ENCODE measurements around the gene UBA52.
"Not testable (repeated sequence)": the region's sequence is repeated elsewhere in the genome, so short reads cannot be mapped to it uniquely, and the experiment has no call there.

Gene UBA52

DNA sequence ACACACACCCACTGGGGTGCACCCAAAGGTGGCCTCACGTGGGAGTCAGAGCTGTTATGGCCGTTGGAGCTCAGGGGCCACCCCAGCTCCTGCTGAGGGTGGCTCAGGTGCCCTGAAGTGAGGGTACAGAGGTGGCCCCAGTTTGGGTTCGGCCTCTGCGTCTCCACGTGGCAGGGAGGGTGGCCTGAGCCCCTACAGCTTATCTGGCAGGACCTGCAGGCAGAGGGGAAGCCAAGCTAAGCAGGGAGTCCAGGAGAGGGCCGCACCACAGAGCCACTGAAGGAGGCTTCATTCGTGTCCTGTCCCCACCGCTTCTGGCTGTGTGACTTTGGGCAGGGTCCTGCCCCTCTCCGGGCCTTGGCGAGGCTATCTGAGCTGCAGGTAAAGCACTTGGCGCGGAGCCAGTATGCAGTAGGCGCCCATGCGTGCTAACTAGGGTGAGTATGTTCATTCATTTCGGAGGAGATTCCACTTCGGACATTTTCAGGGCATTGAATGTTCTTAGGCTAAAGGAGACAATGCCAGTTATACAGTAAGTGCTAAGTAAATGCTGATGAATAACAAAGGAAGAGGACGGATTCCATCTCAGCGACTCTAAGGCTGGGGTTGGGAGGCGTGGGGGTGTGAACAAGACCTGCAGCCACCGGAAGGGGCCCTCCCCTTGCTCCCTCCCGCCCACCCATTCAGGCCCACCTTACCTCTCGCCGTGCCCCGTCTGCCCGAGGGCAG is 21.9 kb downstream of the UBA52 start:
- DNase-seq (ENCODE audit: low read depth) = no peak

- peak; percentile 14 for DNase-seq (ENCODE audit: low read depth)
These were observed 22.6 kb downstream of the UBA52 start for GRCh38 chr19:18594096-18594823.

DNA sequence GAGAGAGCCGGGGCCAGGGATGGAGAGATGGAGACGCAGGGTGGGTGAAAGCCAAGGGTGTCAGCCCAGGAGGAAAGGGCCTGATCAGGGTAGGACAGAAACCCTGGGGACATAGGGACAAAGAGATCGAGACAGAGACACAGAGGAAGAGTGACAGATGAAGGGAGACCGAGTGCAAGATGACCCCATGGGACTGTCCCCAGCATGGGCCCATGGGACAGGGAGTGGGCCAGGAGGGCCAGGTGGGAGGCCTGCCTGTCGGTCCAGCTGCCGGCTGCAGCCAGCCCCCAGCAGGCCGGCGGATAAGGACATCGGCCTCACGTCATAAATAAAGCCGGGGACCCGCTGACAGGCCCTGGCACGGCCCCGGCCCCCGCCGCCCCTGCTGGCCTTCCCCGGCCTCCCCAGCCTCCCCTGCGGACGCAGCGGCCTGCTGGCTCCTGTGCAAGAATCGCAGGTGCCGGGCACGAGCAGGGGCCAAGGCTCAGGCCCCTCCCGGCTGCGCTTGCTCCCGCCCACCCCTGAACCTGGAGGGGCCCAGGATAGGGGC is 23.2 kb downstream of the UBA52 start:
- DNase-seq (ENCODE audit: low read depth) = no peak

GRCh38 chr19:18595475-18595874 is 23.8 kb downstream of the UBA52 start:
- DNase-seq (ENCODE audit: low read depth) = no peak

DNA sequence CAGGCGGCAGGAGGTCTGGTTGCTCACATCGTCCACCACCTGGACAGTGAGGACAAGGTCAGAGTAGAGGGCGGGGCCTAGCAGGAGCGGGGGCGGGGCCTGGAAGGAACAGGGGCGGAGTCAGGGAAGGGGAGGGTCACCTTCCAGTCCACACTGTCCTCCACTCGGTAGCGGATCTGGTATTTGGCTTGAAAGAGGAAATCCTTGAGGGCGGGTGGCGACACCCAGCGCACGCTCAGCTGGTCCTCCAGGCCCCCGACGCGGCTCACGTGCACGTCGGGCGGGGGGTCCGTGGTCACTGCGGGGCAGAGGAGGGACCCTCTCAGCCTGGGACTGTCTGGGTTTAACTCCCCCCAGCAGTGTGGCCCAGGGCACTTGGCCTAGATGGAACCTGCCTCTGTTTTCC is 25.1 kb downstream of the UBA52 start:
- no peak for DNase-seq (ENCODE audit: low read depth)

DNA sequence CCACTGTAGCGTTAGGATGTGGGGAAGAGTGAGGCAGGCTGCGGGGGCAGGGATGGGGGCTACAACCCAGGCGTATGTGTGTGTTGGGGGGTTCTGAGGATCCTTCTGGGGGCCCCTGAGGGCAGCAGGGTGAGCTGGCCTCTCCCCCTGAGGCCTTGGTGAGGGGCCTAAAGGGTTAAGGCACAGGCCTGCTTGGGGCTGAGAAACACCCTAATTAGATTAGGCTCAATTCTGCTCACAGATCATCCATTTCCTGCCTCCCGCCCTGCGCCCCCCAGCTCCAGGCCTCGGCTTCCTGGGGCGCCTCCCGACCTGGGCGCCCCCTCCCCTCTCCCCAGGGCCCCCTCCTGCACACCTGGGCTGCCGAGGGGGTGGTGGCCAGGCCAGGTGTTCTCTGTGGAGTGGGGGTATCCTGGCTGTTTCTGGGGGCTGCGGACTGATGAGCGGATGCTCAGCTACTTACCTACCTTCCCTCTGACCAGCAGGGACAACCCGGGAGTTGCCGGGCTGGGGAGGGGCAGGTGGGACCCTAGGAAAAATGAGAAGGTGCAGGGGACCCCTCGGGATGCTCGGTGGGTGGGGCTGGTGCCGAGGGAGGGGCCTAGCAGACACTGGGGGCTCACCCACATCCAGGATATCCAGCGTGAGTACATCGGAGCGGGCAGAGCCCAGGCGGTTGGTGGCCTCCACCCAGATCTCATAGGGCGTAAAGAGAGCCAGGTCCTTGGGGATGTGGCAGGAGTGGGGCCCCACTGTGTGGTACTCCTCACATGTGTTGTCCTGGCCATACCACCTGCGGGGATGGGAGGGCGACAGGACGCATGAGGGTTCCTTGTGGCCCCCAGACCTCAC is 26.4 kb downstream of the UBA52 start:
- DNase-seq (ENCODE audit: low read depth) = no peak

- DNase-seq (ENCODE audit: low read depth) = no peak
These were observed 27.8 kb downstream of the UBA52 start for GRCh38 chr19:18599485-18599884.

GRCh38 chr19:18600692-18601397 is 29.2 kb downstream of the UBA52 start:
- DNase-seq (ENCODE audit: low read depth) = not testable (repeated sequence)

DNA sequence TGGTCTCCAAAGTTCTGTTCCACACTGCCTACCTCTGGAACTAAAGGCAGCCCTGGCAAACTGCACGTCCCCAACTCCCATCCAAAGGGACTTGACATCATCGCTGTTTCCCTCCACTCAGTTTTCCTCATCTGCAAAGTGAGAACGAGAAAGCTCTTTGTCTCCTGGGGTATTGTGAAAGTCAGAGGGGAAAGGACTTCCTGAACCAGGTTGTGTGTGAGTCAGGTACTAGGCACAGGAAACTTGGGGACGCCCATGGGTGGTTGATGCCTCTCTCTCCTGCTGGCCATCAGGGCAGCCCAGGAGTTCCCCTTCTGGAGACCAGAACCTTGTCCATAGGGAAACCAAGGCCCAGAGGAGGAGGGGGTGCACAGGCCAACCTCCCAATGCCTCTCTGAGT is 30.2 kb downstream of the UBA52 start:
- no peak for DNase-seq (ENCODE audit: low read depth)

GRCh38 chr19:18603255-18603957 is 31.7 kb downstream of the UBA52 start:
- DNase-seq (ENCODE audit: low read depth) = no peak

DNA sequence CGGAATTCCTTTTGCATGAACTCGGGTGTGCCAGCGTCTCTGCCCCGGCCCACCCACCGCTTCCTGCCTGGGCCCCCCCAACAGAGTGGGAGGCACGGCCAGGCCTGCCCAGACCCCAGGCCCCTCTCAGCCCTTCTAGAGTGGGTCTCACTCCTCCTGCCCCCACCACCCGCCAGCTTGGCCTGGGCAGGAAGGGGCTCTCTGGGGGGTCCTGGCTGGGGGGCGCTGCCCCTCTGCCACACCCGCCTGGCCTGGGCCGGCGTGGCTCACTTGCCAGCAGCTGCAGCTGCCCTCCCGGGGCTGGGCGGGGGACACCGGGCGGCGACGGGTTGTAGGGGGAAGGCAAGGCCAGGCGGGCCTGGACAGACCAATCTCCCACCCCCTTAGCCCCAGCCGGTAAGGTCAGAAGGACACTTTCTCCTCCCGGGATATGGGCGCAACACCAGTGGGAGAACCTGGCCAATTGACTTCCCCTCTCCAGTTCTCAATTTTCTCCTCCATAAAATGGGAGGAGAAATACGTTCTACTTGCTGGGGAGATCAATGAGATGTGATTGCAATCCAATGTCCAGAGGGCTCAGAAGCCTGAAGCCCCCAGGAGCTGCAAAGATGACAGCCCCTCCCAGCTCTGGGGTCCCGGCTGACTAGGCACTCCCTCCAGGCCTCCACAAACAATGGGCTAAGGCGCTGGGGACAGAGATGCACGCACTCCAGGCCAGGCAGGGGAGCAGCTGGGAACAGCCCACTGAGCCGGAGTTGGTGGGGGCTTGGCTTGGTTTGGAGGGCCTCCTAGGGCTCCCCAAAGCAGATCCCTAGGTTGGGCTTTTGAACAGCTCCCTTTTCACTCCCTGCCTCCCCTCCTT is 32.5 kb downstream of the UBA52 start:
- no peak for DNase-seq (ENCODE audit: low read depth)

DNA sequence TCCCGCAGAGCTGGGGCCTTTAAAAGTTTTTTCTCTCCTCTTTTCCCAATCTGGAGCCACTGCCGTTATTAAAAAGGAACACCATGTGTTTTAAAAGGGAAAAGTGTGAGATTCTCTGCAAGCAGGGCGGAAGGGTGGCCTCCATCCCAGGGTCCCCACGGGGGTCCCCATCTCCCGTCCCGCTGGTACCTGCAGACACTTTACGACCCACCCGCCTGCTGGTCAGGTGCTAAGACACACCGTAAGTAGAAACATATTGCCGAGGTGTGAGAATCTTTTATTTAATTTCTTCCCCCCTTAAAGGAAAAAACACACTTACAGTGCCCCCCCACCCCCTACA is 33.1 kb downstream of the UBA52 start:
- DNase-seq (ENCODE audit: low read depth) = no peak

DNA sequence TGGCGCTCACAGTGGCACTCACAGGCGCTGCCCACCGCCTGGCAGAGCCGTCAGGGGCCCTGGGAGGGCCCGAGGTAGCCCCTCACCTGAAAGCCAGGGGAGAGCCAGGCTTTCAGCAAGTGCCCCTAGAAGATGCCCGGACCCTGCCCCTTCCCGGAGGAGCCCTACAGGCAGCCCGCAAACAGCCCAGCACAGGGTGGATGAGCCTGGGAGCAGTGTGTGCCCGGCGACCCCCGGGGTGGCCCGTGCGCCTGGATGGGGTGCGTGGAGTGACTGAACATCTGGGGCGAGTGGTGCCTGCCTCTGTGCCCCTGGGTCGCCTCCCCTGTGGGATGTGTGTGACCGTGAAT is 33.5 kb downstream of the UBA52 start:
- DNase-seq (ENCODE audit: low read depth) = no peak

- no peak for DNase-seq (ENCODE audit: low read depth)
These were observed 34.1 kb downstream of the UBA52 start for GRCh38 chr19:18605546-18606280.

- no peak for DNase-seq (ENCODE audit: low read depth)
These were observed 34.9 kb downstream of the UBA52 start, which contains the start of gene CRLF1 for GRCh38 chr19:18606281-18607225. Gene CRLF1, minus strand, starts transcription at chr19:18606799. Its CDS starts 143 bp downstream, at chr19:18606656.

- DNase-seq (ENCODE audit: low read depth) = no peak
These were observed 35.8 kb downstream of the UBA52 start for GRCh38 chr19:18607226-18608101.

- no peak for DNase-seq (ENCODE audit: low read depth)
These were observed 36.6 kb downstream of the UBA52 start for GRCh38 chr19:18608102-18608804.

Measured in HS-27A (cell line).